Fibroblast of skin of left quadriceps (primary cell): Measurements from ENCODE around the gene AMOTL1.

Source experiments
- DNase-seq, 2 experiments: peaks; one replicate each; pipeline ENCODE4 v3.0.0-alpha.2; 2013; ENCODE audit warnings: low read depth in 2 of 2

AMOTL1 gene

GRCh38 chr11:94855666-94856065 lies 87.5 kb downstream of the AMOTL1 start:
- DNase-seq, result no peak

GRCh38 chr11:94856443-94856842 lies 88.3 kb downstream of the AMOTL1 start:
- DNase-seq, result no peak

- DNase-seq, result no peak
These were observed 89.2 kb downstream of the AMOTL1 start for GRCh38 chr11:94857337-94857736.

GRCh38 chr11:94858012-94858705 lies 90.0 kb downstream of the AMOTL1 start:
- no peak for DNase-seq

- DNase-seq, result no peak
These were observed 92.2 kb downstream of the AMOTL1 start for GRCh38 chr11:94860333-94860732.

GRCh38 chr11:94861306-94861845 lies 93.2 kb downstream of the AMOTL1 start:
- DNase-seq, result no peak

GRCh38 chr11:94862926-94863880 lies 95.0 kb downstream of the AMOTL1 start:
- no peak for DNase-seq

GRCh38 chr11:94864506-94865045 lies 96.4 kb downstream of the AMOTL1 start:
- DNase-seq, result no peak

- no peak for DNase-seq
These were observed 98.2 kb downstream of the AMOTL1 start for GRCh38 chr11:94866231-94866822.

GRCh38 chr11:94866936-94867795 lies 99.0 kb downstream of the AMOTL1 start:
- no peak for DNase-seq

- no peak for DNase-seq
These were observed 100.3 kb downstream of the AMOTL1 start for GRCh38 chr11:94868468-94868867.

- DNase-seq, result no peak
These were observed 101.0 kb downstream of the AMOTL1 start for GRCh38 chr11:94869186-94869585.

GRCh38 chr11:94870422-94870821 lies 102.3 kb downstream of the AMOTL1 start:
- DNase-seq, result no peak

- DNase-seq, result no peak
These were observed 103.5 kb downstream of the AMOTL1 start for GRCh38 chr11:94871491-94872185.

GRCh38 chr11:94873916-94874540 lies 105.9 kb downstream of the AMOTL1 start:
- DNase-seq, result no peak

- DNase-seq, result no peak
These were observed 108.1 kb downstream of the AMOTL1 start for GRCh38 chr11:94876222-94876621.

GRCh38 chr11:94876645-94877442 lies 108.7 kb downstream of the AMOTL1 start:
- DNase-seq, result peak; percentile 87 to 90

- DNase-seq, result no peak
These were observed 109.5 kb downstream of the AMOTL1 start for GRCh38 chr11:94877443-94878200.
